Activated CD4-positive, alpha-beta T cell treated with anti-CD3 and anti-CD28 coated beads, Interleukin-2, amount 50 U/mL, for 4 hours (primary cell): ENCODE results near the gene AIFM3.
"Not testable (repeated sequence)": the region's sequence is repeated elsewhere in the genome, so short reads cannot be mapped to it uniquely, and the experiment has no call there.

ENCODE experiments used
- DNase-seq, 2 experiments: peaks; one replicate each; pipeline ENCODE4 v3.0.0-alpha.2; 2020

Gene AIFM3

GRCh38 chr22:20942203-20942902 lies 24.7 kb upstream of the AIFM3 start:
- not testable (repeated sequence) for DNase-seq

GRCh38 chr22:20943104-20943933 lies 23.7 kb upstream of the AIFM3 start:
- DNase-seq: no peak

GRCh38 chr22:20944042-20944441 lies 23.0 kb upstream of the AIFM3 start:
- DNase-seq: no peak

GRCh38 chr22:20945578-20945934 lies 21.5 kb upstream of the AIFM3 start:
- no peak for DNase-seq

GRCh38 chr22:20946080-20946986 lies 20.7 kb upstream of the AIFM3 start:
- DNase-seq: no peak

- DNase-seq: no peak
These were observed 20.1 kb upstream of the AIFM3 start for GRCh38 chr22:20946991-20947390.

- no peak for DNase-seq
These were observed 18.6 kb upstream of the AIFM3 start for GRCh38 chr22:20948450-20948849.

GRCh38 chr22:20948989-20949388 lies 18.1 kb upstream of the AIFM3 start:
- no peak for DNase-seq

- no peak for DNase-seq
These were observed 17.3 kb upstream of the AIFM3 start for GRCh38 chr22:20949698-20950183.

GRCh38 chr22:20951151-20951931 lies 15.7 kb upstream of the AIFM3 start:
- no peak for DNase-seq

GRCh38 chr22:20951932-20952380 lies 15.1 kb upstream of the AIFM3 start:
- DNase-seq: no peak

GRCh38 chr22:20952544-20953341 lies 14.3 kb upstream of the AIFM3 start:
- no peak for DNase-seq

GRCh38 chr22:20953342-20953608 lies 13.8 kb upstream of the AIFM3 start:
- no peak for DNase-seq

GRCh38 chr22:20953668-20954500 lies 13.2 kb upstream of the AIFM3 start:
- no peak for DNase-seq

- DNase-seq: no peak
These were observed 11.5 kb upstream of the AIFM3 start for GRCh38 chr22:20955548-20955947.

- no peak for DNase-seq
These were observed 10.6 kb upstream of the AIFM3 start for GRCh38 chr22:20956258-20957101.

- DNase-seq: no peak
These were observed 9.9 kb upstream of the AIFM3 start for GRCh38 chr22:20957102-20957682.

GRCh38 chr22:20957683-20958431 lies 9.2 kb upstream of the AIFM3 start:
- no peak for DNase-seq
